ENCODE data around the gene LGSN.
"Not testable (repeated sequence)": the region's sequence is repeated elsewhere in the genome, so short reads cannot be mapped to it uniquely, and the experiment has no call there.

The LGSN gene

DNA sequence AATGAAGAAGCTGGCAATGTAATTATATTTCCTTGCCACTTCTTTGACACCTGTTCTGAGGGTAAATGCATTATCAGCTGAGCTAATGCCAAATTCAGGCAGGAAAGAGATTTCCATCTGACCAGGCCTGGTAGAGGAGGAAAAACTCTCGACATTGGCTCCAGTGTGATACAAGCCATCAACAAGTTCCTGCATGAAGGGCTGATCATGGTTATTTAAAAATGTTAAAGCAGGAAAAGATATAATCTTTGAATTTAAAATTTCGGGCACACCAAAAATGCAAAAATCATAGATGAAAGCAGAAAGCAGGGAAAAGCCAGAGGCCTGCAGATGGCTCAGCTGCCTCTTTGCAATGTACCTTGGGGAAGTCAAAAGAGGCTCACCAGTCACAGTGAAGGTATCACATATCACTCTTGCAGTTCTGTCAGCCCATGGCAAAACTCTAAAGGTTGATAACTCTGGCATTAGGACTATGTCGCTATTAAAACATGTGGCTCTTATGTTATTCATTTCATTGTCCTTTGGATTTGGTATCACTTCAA lies 39.1 kb downstream of the LGSN start:
- Mint-ChIP-seq H3K27me3 (no peaks in the 10 kb centered on the region), H3K4me1 (ENCODE audit: low read depth) (no peaks in the 10 kb centered on the region), H3K9me3 (no peaks in the 10 kb centered on the region), H3K4me3 (no peak overlapping the region), H3K27ac (no peak overlapping the region), H3K36me3 (ENCODE audit: low read depth) (no peaks in the 10 kb centered on the region)
- no peak for DNase-seq

GRCh38 chr6:63278916-63279315 lies 40.9 kb downstream of the LGSN start:
- no peak for DNase-seq
- Mint-ChIP-seq H3K36me3 (ENCODE audit: low read depth) (no peaks in the 10 kb centered on the region), H3K4me1 (ENCODE audit: low read depth) (no peaks in the 10 kb centered on the region), H3K27me3 (no peaks in the 10 kb centered on the region), H3K9me3 (peaks cover 4% of the 10 kb centered on the region), H3K27ac (no peak overlapping the region), H3K4me3 (no peak overlapping the region)

DNA sequence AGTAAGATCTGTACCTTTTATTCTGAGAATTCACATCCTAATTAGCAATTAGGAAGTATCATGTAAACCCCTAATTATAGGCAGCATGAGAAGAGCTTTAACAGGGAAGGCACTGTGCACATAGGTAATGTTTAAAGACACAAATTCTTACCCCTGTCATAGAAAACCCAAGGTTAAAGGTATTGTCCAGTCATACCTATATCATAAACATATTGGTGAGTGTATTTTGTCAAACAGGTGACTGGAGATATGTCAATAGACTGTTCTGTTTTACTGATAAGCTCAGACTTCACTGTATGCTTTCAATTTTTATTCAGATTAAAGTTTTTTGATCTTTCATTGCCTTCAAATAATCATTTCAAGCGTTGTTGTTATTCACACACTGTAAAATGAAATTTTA lies 43.8 kb downstream of the LGSN start:
- Mint-ChIP-seq H3K36me3 (ENCODE audit: low read depth) (no peaks in the 10 kb centered on the region), H3K27me3 (no peaks in the 10 kb centered on the region)

GRCh38 chr6:63274795-63275430 lies 44.9 kb downstream of the LGSN start:
- not testable (repeated sequence) for H3K9me3 Mint-ChIP-seq; H3K27me3 Mint-ChIP-seq; H3K4me1 Mint-ChIP-seq (ENCODE audit: low read depth); H3K4me3 Mint-ChIP-seq; H3K36me3 Mint-ChIP-seq (ENCODE audit: low read depth); H3K27ac Mint-ChIP-seq; DNase-seq

More for the DNA sequence above, 43.8 kb downstream of the LGSN start:
- Mint-ChIP-seq H3K4me1 (ENCODE audit: low read depth) (no peaks in the 10 kb centered on the region), H3K9me3 (peaks cover 4% of the 10 kb centered on the region), H3K4me3 (no peak overlapping the region), H3K27ac (no peak overlapping the region)
- no peak for DNase-seq

DNA sequence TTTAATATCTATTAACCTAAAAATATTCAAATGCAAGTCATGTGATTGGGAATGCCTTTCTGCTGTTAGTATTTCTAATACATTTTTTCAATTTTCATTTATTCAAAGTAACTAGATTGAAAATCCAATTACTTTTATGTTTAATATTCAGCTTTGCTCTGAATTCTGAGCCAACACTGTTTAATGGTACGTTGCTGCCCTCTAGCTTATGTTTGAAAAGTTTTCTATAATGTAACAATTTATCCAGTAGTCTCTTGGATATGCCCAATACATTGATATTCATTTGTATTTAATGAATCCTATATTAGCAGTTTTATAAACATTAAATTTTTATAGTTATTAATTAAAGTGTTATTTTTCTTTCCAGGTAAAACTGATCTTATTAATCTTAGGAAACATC lies 47.4 kb downstream of the LGSN start:
- Mint-ChIP-seq H3K9me3 (peaks cover 4% of the 10 kb centered on the region), H3K36me3 (ENCODE audit: low read depth) (no peaks in the 10 kb centered on the region), H3K27me3 (no peaks in the 10 kb centered on the region), H3K4me1 (ENCODE audit: low read depth) (no peaks in the 10 kb centered on the region), H3K27ac (no peak overlapping the region), H3K4me3 (no peak overlapping the region)
- no peak for DNase-seq

GRCh38 chr6:63269470-63269869 lies 50.3 kb downstream of the LGSN start:
- H3K9me3 Mint-ChIP-seq: peaks cover 3% of the 10 kb centered on the region
- H3K36me3 Mint-ChIP-seq (ENCODE audit: low read depth): no peaks in the 10 kb centered on the region
- no peaks in the 10 kb centered on the region for H3K4me1 Mint-ChIP-seq (ENCODE audit: low read depth)
- H3K27me3 Mint-ChIP-seq: no peaks in the 10 kb centered on the region
- H3K27ac Mint-ChIP-seq: no peak overlapping the region
- H3K4me3 Mint-ChIP-seq: no peak overlapping the region
- DNase-seq: no peak

GRCh38 chr6:63268574-63268973 lies 51.2 kb downstream of the LGSN start:
- Mint-ChIP-seq H3K27me3 (no peaks in the 10 kb centered on the region), H3K36me3 (ENCODE audit: low read depth) (no peaks in the 10 kb centered on the region), H3K4me3 (no peak overlapping the region), H3K27ac (no peak overlapping the region), H3K9me3 (no peaks in the 10 kb centered on the region), H3K4me1 (ENCODE audit: low read depth) (no peaks in the 10 kb centered on the region)
- DNase-seq: no peak

GRCh38 chr6:63267828-63268227 lies 52.0 kb downstream of the LGSN start:
- Mint-ChIP-seq H3K4me3 (no peak overlapping the region), H3K27ac (no peak overlapping the region), H3K9me3 (no peaks in the 10 kb centered on the region), H3K36me3 (ENCODE audit: low read depth) (no peaks in the 10 kb centered on the region), H3K4me1 (ENCODE audit: low read depth) (no peaks in the 10 kb centered on the region), H3K27me3 (no peaks in the 10 kb centered on the region)
- DNase-seq: no peak

- Mint-ChIP-seq H3K4me3 (no peak overlapping the region), H3K27me3 (no peaks in the 10 kb centered on the region), H3K4me1 (ENCODE audit: low read depth) (no peaks in the 10 kb centered on the region), H3K9me3 (no peaks in the 10 kb centered on the region), H3K36me3 (ENCODE audit: low read depth) (no peaks in the 10 kb centered on the region), H3K27ac (no peak overlapping the region)
- no peak for DNase-seq
Observed at GRCh38 chr6:63267046-63267445, 52.7 kb downstream of the LGSN start.

- H3K27ac Mint-ChIP-seq: no peak overlapping the region
- no peaks in the 10 kb centered on the region for H3K27me3 Mint-ChIP-seq
- H3K4me3 Mint-ChIP-seq: no peak overlapping the region
- DNase-seq: no peak
- no peaks in the 10 kb centered on the region for H3K4me1 Mint-ChIP-seq (ENCODE audit: low read depth)
- no peaks in the 10 kb centered on the region for H3K36me3 Mint-ChIP-seq (ENCODE audit: low read depth)
- H3K9me3 Mint-ChIP-seq: no peaks in the 10 kb centered on the region
Observed at GRCh38 chr6:63263444-63263843, 56.3 kb downstream of the LGSN start.

- H3K4me3 Mint-ChIP-seq: no peak overlapping the region
- no peaks in the 10 kb centered on the region for H3K36me3 Mint-ChIP-seq (ENCODE audit: low read depth)
- no peaks in the 10 kb centered on the region for H3K9me3 Mint-ChIP-seq
- H3K27me3 Mint-ChIP-seq: no peaks in the 10 kb centered on the region
- DNase-seq: no peak
- no peaks in the 10 kb centered on the region for H3K4me1 Mint-ChIP-seq (ENCODE audit: low read depth)
- no peak overlapping the region for H3K27ac Mint-ChIP-seq
Observed at GRCh38 chr6:63261820-63262219, 58.0 kb downstream of the LGSN start.

DNA sequence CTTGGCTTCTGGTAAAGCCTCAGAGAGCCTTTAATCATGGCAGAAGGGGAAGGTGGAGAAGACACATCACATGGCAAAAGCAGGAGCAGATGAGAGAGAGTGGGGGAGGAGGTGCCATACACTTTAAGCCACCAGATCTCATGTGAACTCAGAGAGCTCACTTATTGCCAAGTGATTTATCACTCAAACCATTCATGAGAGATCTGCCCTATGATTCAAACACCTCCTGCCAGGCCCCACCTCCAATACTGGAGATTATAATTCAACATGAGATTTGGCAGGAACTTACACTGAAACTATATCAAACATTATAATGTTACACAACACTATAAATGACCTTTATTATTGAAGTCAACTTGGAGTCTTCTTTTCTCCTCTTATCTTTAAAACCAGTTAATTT lies 60.6 kb downstream of the LGSN start:
- Mint-ChIP-seq H3K27ac (no peak overlapping the region), H3K4me3 (no peak overlapping the region), H3K27me3 (no peaks in the 10 kb centered on the region), H3K36me3 (ENCODE audit: low read depth) (no peaks in the 10 kb centered on the region), H3K4me1 (ENCODE audit: low read depth) (no peaks in the 10 kb centered on the region), H3K9me3 (no peaks in the 10 kb centered on the region)
- no peak for DNase-seq

DNA sequence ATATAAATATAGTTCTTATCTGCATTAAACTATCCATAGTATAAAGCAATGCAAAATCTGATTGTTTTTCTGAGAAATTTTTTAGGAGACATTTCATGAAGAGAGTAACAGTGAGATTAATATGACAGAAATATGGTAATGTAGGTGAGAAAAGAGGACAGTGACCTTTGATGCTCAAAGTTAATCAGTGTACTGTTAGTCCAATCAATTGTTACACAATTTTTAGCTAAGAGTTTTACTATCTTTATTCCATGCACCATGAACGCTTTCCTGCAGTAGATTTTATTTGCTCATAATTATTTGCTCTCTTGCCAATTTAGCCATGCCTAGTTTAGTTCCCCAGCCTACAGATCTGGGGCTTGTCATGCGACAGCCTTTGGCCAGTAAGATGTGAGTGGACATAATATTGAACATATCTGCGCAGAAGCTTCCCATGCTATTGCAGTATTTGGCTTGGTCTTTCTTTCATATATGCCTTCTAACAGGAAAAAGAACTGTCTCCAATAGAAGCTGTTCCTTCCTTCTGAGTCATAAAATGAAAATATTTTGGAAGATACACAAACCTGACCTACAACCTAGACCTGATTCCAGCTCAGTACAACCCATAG lies 69.8 kb downstream of the LGSN start:
- no peak overlapping the region for H3K27ac Mint-ChIP-seq
- no peak overlapping the region for H3K4me3 Mint-ChIP-seq
- no peaks in the 10 kb centered on the region for H3K27me3 Mint-ChIP-seq
- DNase-seq: no peak
- no peaks in the 10 kb centered on the region for H3K4me1 Mint-ChIP-seq (ENCODE audit: low read depth)
- no peaks in the 10 kb centered on the region for H3K36me3 Mint-ChIP-seq (ENCODE audit: low read depth)
- H3K9me3 Mint-ChIP-seq: no peaks in the 10 kb centered on the region

GRCh38 chr6:63246581-63246980 lies 73.2 kb downstream of the LGSN start:
- Mint-ChIP-seq H3K4me3 (no peak overlapping the region), H3K4me1 (ENCODE audit: low read depth) (no peaks in the 10 kb centered on the region), H3K36me3 (ENCODE audit: low read depth) (no peaks in the 10 kb centered on the region), H3K9me3 (no peaks in the 10 kb centered on the region), H3K27me3 (no peaks in the 10 kb centered on the region), H3K27ac (no peak overlapping the region)
- no peak for DNase-seq

GRCh38 chr6:63245909-63246308 lies 73.9 kb downstream of the LGSN start:
- Mint-ChIP-seq H3K36me3 (ENCODE audit: low read depth) (no peaks in the 10 kb centered on the region), H3K27ac (no peak overlapping the region), H3K9me3 (no peaks in the 10 kb centered on the region), H3K27me3 (no peaks in the 10 kb centered on the region), H3K4me1 (ENCODE audit: low read depth) (no peaks in the 10 kb centered on the region), H3K4me3 (no peak overlapping the region)
- no peak for DNase-seq

Measured in activated T-cell treated with anti-CD3 and anti-CD28 coated beads, Interleukin-2, amount 50 U/mL, for 24 hours (primary cell).